Heart left ventricle (tissue), 16 donors: ENCODE results near the gene FMNL3. TPM values are rescaled to one million over a fixed set of nuclear protein-coding genes. Genes with fewer than 3 reads are reported as not detected.
"Not testable (repeated sequence)": the region's sequence is repeated elsewhere in the genome, so short reads cannot be mapped to it uniquely, and the experiment has no call there.

ENCODE experiments used
- ATAC-seq, 4 donors: fragments of 200-7000 bp; cut with Tn5 transposase; one replicate each; pipeline ENCODE4 v1.9.1; 2020 to 2022; ENCODE audit warnings: moderate library complexity in 4 of 4, mild to moderate bottlenecking in 3 of 4, moderate number of reproducible peaks in 1 of 4
- DNase-seq, 5 donors: peaks; one replicate each; pipeline ENCODE4 v3.0.0-alpha.2; 2020
- H3K27ac ChIP-seq, 12 donors: fragments of 200-600 bp; sonication (generic) in 4 of 12; one replicate each; pipeline versions ENCODE4 v1.5.0 to v1.8.0; 2016 to 2022; ENCODE audit warnings: mild to moderate bottlenecking in 2 of 12
- H3K27me3 ChIP-seq, 9 donors: fragments of 200-600 bp; sonication (generic) in 2 of 9; one replicate each; pipeline versions ENCODE4 v1.5.1 to v1.8.0; 2016 to 2022; ENCODE audit warnings: mild to moderate bottlenecking in 3 of 9
- H3K36me3 ChIP-seq, 9 donors: fragments of 200-600 bp; sonication (generic) in 2 of 9; one replicate each; pipeline versions ENCODE4 v1.5.0 to v1.8.0; 2018 to 2022; ENCODE audit warnings: mild to moderate bottlenecking in 2 of 9
- H3K4me1 ChIP-seq, 12 donors: fragments of 200-600 bp; sonication (generic) in 4 of 12; one replicate each; pipeline versions ENCODE4 v1.5.0 to v1.8.0; 2016 to 2022; ENCODE audit warnings: mild to moderate bottlenecking in 3 of 12
- H3K4me3 ChIP-seq, 12 donors: fragments of 200-600 bp; sonication (generic) in 4 of 12; one replicate each; pipeline versions ENCODE4 v1.5.0 to v1.8.0; 2017 to 2022; ENCODE audit warnings: mild to moderate bottlenecking in 9 of 12, moderate library complexity in 4 of 12
- H3K9me3 ChIP-seq, 12 donors: fragments of 200-600 bp; sonication (generic) in 4 of 12; one replicate each; pipeline versions ENCODE4 v1.5.0 to v1.8.0; 2016 to 2022; ENCODE audit warnings: mild to moderate bottlenecking in 1 of 12
- CTCF ChIP-seq, 12 donors: fragments of 200-600 bp; sonication (generic) in 4 of 12; IDR thresholded peaks; one replicate each; pipeline versions ENCODE4 v1.5.0 to v1.8.0; 2018 to 2022; ENCODE audit warnings: antibody characterized with exemption in 12 of 12, mild to moderate bottlenecking in 5 of 12
- POLR2A ChIP-seq, 2 donors: fragments of 450-650 bp; IDR thresholded peaks; one replicate each; pipeline ENCODE4 v1.6.1; 2017; ENCODE audit warnings: antibody characterized with exemption in 2 of 2, mild to moderate bottlenecking in 2 of 2, moderate library complexity in 2 of 2
- WGBS, 4 donors: extraction: QIAGEN DNeasy Blood & Tissue Kit in 2 of 4; methylation state at CpG; one replicate each; pipeline versions ENCODE4 v1.1.5 to v1.1.7; 2013 to 2018; 5-methylcytosine and 5-hydroxymethylcytosine counted together
- intact Hi-C, 10 donors: fragments of 100-400 bp; cut with DNase I; formaldehyde crosslinking; loops; one replicate each; pipeline versions ENCODE4 v1.11.1 to v1.14.2; 2022
- polyA plus RNA-seq, 2 donors: library from polyadenylated mRNA; stranded (reverse); fragments of 200-250 nt; gene quantifications; one replicate each; pipeline ENCODE4 v1.2.3, GENCODE V29; 2013
- total RNA-seq, 9 donors: library from RNA; depleted of rRNA in 2 of 9; stranded (reverse); fragments of >200 nt in 2 of 9; fragmentation: NEBNext Ultra II Directional in 3 of 9; extraction: Animal tissue kit (Norgen Biotek cat#: 25700) in 3 of 9; gene quantifications; one replicate each; pipeline versions ENCODE4 v1.1.0 to v1.2.4, GENCODE V29; 2016 to 2023
- donor health status: ischemic (EF 13 %, LVEDD 7.1; RV severe dilation, severe dysfunction).
- donor health status: healthy with polysubstance abuse.
- donor health status: DM: no; HTN: yes; CAD: no.
- donor health status: DM: no; HTN: no; CAD: no.
- donor health status: ischemic (EF 25% LVEDD 6.9; RV normal size, moderate dysfunction).
- donor health status: ischemic (EF 25% LVEDD 5.7; RV mildly dilated, moderate dysfunction).
- donor health status: healthy.
- donor health status: DM: yes; HTN: yes; CAD: no.
- donor health status: ischemic (EF 35%, LVEDD 5.7; RV mildly dilated, moderate dysfunction).
- donor health status: nonischemic (EF 11% LVEDD 7.7; RV severe dilation, severe dysfunction).
- donor health status: DM: yes; HTN: yes; CAD: no.
- donor health status: PGD.
- donor health status: ischemic (EF 29% LVEDD 5.4; RV normal size, mild dysfunction).
- donor health status: nonischemic (EF 23%, LVEDD 6.1; RV moderate dilation, normal function).

Gene FMNL3
- total and polyA plus RNA-seq, 11 donors: 5.9 to 33.9 (median 13.0) TPM

- Histone ChIP-seq H3K27ac (no peak overlapping the region), H3K9me3 (no peaks in the 10 kb centered on the region), H3K27me3 (peaks cover 0 to 17% (median 0%) of the 10 kb centered on the region in 9 donors), H3K4me3 (no peak overlapping the region), H3K36me3 (no peaks in the 10 kb centered on the region), H3K4me1 (no peaks in the 10 kb centered on the region)
- 66 to 70% (median 67%) methylated on average over 2 of the region's 2 CpGs for WGBS, 4 donors
- DNase-seq (no peak), ATAC-seq (no peak)
- no peak for TF ChIP-seq CTCF (IDR thresholded peaks at IDR 0.05)
- no peak for TF ChIP-seq POLR2A (IDR thresholded peaks at IDR 0.05)
- intact Hi-C loops: no loop called here
Measured at GRCh38 chr12:49716553-49716952, 9.3 kb upstream of the FMNL3 start.

GRCh38 chr12:49713952-49714351, 6.7 kb upstream of the FMNL3 start:
- 91 to 99% (median 95%) methylated on average over 3 of the region's 3 CpGs for WGBS, 4 donors
- H3K4me1 ChIP-seq, ATAC-seq, H3K27ac ChIP-seq, H3K4me3 ChIP-seq, intact Hi-C loops, H3K9me3 ChIP-seq, DNase-seq, H3K36me3 ChIP-seq: not testable (repeated sequence)
- H3K27me3 ChIP-seq: peaks cover 0 to 17% (median 0%) of the 10 kb centered on the region in 9 donors

GRCh38 chr12:49708851-49709250, 1.6 kb upstream of the FMNL3 start:
- DNase-seq: no peak
- Histone ChIP-seq H3K36me3 (no peaks in the 10 kb centered on the region), H3K27ac (no peak overlapping the region), H3K9me3 (no peaks in the 10 kb centered on the region), H3K4me3 (no peak overlapping the region), H3K4me1 (peaks cover 0 to 30% (median 18%) of the 10 kb centered on the region in 12 donors), H3K27me3 (peaks cover 0 to 9% (median 0%) of the 10 kb centered on the region in 9 donors)
- 85 to 97% (median 96%) methylated on average over 3 of the region's 3 CpGs for WGBS, 4 donors
- ATAC-seq: no peak
- TF ChIP-seq CTCF (IDR thresholded peaks at IDR 0.05) (no peak), POLR2A (IDR thresholded peaks at IDR 0.05) (no peak)
- intact Hi-C loops: loop anchor here in 6 of 10 donors (1.0 to 5.0 kb wide), 5 partner anchors 37 to 352 kb away; no protein-coding TSS in a partner anchor

GRCh38 chr12:49707812-49708147, 575 bp upstream of the FMNL3 start:
- TF ChIP-seq POLR2A (IDR thresholded peaks at IDR 0.05) (no peak), CTCF (IDR thresholded peaks at IDR 0.05) (peak in 2 of 12 donors; percentile 3 to 5)
- H3K4me3 ChIP-seq: peak overlapping the region in 5 of 12 donors; percentile 78 to 95 (median 88)
- H3K9me3 ChIP-seq: no peaks in the 10 kb centered on the region
- intact Hi-C loops: loop anchor here (1.0 to 5.0 kb wide), 8 partner anchors 34 to 350 kb away; no protein-coding TSS in a partner anchor
- DNase-seq: peak in 1 of 5 donors; percentile 27
- H3K4me1 ChIP-seq: peaks cover 0 to 40% (median 27%) of the 10 kb centered on the region in 12 donors
- peak overlapping the region in 2 of 12 donors; percentile 28 to 91 for H3K27ac ChIP-seq
- peak in 1 of 4 donors; percentile 0 for ATAC-seq
- WGBS, 4 donors: 49 to 52% (median 52%) methylated on average over 11 of the region's 11 CpGs
- no peaks in the 10 kb centered on the region for H3K36me3 ChIP-seq
- H3K27me3 ChIP-seq: peaks cover 0 to 9% (median 0%) of the 10 kb centered on the region in 9 donors
